NCI-H345 treated with DMSO at 0.1 percent for 48 hours (cell line): ENCODE measurements around the gene ATP11A.
A peak's percentile ranks its signal among the peaks of the same experiment; 100 is the strongest.
"Not testable (repeated sequence)": the region's sequence is repeated elsewhere in the genome, so short reads cannot be mapped to it uniquely, and the experiment has no call there.

Source experiments
- DNase-seq: peaks from one replicate; lab custom pipeline; 2025; ENCODE audit not compliant: unreplicated experiment; lab: John Stamatoyannopoulos, UW

Gene ATP11A

DNA sequence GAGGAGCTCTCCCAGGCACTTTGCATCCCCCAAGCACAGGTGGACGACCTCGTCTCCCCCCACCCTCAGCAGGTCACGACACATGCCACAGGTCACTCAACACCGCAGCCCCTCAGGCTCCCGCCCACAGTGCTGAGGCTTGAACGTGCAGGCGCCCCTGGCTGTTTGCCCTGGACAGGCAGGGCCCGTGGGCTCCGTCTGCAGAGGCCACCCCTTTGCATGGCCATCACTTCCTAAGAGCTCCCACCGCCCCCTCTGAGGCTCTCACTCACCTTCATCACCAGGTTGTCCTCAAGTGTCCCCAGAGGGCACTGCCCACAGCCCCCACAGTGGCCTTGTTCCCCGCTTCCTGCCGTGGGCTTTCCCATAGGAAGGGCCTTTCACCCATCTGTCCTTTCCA is 147.1 kb downstream of the ATP11A start:
- no peak for DNase-seq

DNA sequence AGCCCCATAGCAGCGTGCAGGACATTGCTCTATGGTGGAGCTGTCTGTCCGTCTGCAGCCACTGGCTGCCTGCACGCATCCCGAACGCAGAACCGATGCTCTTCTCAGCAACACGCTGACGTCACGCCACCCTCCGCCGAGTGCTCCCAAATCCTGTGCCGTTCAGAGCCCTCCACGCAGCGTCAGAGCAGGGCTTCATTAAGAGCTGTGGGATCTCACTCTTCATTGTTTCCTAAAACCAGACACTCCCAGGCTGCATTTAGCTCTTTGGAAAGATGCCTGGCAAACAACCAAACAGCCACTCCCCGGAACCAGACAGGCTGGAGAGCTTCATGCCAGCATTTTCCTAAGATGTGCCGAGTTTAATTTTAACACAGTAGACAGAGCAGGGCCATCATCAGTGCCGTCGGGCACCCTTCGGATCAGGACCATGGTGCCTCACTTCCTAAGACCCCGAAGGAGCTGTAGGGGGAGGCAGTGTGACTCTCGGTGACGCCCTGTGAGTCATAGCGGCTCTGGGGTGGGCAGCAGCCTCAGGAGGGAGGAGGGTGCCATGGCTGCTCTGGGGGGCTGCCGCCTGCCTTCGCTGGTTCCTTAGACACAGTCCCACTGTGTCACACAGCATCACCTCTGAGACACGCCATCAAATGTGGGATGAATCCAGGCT is 147.7 kb downstream of the ATP11A start:
- no peak for DNase-seq

DNA sequence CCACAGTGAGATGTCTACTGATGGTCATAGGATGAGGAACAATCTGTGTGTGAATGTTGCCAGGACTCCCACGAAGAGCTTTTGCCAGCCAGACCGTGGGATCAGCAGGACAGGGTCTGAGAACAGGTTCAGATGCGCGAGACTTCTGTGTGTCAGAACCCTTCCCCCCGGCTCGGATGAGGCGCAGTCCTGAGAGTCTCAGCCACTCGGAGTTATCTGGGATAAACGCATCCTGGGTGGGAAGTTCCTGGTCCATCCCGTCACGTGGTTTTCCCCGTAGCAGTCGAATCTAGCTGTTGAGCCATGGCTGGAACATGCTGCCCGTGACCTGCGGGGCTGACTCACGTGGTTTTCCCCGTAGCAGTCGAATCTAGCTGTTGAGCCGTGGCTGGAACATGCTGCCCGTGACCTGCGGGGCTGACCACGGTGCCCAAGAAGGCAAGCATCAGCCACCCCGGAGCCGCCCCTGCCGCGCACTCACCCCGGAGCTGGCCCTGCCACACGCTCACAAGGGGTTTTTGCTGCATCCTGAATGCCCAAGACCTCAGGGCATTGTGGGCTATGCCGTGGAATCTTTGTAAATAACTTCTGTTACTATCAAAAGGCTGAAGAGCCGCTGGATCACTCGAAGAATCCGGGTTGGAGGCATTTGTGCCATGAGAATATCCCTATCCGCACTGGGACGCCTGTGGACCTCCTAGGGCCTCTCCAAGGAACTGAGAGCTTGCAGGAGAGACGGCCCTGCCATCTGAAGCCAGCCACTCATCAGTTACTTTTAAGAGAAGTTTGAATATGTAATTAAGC is 148.4 kb downstream of the ATP11A start:
- no peak for DNase-seq

DNA sequence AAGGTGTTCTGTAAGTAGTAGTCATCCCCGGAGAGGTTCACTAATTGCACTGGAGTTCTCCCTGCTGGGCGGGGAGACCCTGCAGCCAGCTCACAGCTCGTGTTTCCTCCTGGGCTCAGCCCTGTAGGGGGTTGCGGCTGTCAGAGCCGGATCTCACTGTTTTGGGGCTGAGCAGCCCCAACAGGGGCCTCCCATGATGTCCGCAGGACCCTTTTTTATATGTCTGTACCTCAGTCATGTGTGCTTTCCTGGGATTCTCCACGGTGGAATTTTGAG is 148.9 kb downstream of the ATP11A start:
- no peak for DNase-seq

DNA sequence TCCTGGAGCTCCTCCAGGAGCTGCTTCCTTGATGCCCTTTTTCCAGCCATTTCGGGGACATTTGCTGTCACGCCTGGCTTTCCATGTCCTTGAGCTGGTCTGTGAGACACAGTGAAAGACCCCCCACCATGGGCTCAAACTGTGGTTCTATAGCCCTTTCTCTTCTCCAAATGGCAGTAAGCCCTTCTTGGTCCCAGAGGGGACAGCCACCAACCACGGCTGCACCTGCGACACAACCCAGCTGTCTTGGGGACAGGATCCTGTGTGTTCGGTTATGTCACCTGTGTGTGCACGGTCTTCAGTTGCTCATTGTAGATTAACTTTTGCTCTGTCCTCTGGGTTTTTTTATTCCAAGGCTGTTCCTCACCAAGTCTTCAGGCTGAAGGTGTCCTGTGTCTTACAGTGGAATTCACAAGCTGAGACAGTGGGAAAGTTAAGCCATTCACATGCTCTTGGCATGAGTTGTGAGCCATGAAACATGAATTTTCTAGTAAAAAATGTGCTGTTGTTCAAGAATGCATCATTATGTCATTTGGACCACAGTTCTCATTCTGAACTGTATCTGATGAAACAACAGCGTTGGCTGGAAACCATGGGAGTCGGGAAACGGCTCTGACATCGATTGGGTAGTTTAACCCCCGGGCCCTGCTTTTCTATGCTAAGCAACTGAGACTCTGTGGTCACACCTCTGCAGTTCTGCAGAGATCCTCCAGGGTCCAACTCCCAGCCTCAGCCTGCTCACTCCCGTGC is 149.7 kb downstream of the ATP11A start:
- no peak for DNase-seq

DNA sequence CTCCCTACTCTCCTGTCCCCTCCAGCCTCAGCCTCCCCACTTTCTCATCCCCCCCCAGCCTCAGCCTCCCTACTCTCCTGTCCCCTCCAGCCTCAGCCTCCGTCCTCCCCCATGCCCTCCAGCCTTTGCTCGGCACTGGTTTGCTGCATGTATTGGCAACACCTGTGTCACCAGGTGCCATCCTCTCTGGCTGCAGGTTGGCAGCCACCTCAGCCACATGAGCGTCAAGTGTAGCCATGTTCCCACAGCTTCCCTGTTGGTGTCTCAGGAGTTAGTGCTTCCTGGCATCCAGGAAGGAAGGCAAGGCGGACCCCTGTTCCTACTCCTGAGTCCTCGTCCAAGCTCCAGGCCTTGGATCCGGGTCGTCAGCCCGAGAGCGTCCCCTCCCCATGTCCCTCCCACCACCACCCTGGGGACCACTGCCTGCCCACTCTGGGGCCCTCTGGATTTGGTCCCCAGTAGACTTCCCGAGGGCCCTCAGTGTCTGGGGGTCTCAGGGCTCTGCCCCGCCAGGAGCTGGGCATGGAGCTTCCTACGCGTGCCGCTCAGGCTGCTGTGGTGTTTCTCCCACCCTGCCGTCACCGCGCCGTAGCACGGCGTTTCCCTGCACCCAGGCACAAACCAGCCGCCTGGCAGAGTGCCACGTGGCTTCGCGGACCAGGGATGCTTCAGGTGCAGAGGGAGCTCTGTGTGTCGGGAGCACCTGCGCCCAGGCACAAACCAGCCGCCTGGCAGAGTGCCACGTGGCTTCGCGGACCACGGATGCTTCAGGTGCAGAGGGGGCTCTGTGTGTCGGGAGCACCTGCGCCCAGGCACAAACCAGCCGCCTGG is 150.8 kb downstream of the ATP11A start:
- DNase-seq, result no peak

DNA sequence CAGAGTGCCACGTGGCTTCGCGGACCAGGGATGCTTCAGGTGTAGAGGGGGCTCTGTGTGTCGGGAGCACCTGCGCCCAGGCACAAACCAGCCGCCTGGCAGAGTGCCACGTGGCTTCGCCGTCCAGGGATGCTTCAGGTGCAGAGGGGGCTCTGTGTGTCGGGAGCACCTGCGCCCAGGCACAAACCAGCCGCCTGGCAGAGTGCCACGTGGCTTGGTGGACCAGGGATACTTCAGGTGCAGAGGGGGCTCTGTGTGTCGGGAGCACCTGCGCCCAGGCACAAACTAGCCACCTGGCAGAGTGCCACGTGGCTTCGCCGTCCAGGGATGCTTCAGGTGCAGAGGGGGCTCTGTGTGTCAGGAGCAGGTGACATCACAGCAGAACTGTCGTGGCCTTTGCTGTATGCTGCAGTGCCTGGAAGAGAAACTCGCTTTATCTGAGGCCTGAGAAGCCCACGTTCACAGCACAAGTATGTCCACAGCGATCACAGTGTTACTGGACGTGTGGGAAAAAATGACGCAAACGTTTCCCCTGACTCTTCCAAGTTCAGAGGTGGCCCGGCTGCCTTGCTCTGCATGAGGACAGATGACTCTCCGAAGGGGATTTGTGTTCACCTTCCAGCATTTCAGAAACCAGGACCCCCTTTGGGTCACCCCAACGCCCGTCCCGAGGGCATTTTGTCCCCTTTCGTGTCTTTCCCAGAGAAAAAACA is 151.6 kb downstream of the ATP11A start:
- not testable (repeated sequence) for DNase-seq

DNA sequence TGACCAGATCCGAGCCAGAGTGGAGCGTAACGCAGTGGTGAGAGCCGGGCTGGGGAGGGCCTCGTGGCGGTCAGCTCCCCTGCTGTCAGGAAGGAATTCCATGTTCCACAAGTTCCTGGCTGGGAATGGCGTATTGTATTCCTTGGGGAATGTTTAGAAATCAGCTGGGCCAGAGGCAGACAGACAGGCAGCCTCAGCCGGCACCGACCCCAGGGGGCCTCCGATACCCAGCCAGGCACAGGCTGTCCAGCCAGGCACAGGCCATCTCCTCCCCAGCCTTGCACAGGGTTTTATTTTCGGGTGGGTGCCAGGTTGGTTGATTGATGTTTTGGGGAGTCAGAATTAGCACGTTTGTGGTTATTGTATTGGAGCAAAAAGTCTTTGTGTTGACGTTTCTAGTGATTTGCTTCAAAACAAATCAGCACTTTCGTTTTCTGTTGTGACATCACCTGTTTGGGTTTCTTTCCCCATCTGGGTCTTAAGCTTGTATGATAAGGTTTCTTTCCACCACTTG is 152.6 kb downstream of the ATP11A start:
- no peak for DNase-seq

DNA sequence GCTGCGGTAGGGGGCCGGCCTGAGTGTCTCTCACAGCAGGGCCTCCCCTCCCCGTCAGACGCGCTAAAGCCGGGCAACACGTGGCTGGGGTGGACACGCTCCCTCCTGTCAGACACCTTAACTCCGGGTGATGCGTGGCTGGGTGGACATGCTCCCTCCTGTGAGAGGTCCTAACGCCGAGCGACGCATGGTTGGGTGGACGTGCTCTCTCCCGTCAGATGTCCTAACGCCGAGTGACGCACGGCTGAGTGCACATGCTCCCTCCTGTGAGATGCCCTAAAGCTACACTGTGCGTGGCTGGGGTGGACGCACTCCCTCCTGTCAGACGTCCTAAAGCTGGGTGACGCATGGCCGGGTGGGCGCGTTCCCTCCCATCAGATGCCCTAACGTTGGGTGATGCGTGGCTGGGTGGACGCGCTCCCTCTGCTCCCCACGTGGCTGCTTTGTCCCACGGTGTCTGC is 153.1 kb downstream of the ATP11A start:
- no peak for DNase-seq

DNA sequence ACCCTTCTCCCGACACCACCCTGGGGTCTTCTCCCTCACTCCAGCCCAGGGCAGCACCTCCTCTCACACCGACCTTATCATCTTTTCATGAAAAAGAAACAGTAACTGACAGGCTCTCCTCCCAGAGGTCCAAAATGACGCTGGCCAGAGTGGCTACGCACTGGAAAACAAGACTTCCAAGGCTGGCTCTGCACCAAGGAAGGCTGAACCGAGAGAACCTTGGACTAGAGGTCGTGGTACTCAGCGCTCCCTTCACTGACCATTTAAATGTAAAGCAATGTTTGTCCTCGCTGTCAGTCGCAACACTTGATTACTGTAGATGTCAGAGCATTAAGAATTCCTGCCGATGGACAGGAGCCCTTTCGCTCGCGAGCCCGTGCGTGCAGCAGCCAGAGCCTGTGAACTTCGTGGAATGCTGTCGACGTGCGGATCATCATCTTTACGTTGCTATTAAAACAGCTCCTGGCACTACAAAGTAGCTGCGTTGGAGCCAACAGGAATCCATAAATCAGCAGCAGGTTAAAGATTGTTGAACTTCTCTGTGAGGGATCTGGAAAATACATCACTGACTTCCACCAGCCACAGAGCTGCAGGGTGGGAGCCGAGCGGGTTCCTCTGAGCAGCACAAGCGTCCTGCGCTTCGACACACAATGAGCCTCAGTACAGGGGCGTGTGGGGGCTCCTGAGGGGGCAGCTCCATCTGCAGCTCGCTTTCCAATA is 153.7 kb downstream of the ATP11A start:
- DNase-seq, result no peak

DNA sequence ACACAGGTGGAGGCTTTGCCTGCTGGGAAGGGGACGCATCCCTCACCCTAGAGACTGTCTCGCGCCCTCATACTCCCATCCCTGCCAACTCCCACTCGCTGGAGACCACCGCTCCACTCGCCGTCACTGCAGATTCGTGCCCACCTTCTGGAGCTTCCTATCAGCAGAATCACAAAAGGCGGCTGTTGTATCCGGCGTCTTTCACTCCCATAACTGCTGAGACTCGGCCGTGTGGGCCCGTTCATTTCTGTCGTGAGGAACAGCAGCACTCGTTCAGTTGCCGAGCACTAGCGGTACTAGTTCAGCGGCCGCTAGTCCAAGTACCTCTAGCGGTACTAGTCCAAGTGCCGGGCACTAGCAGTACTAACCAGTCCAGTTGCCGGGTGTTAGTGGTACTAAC is 154.6 kb downstream of the ATP11A start:
- DNase-seq, result no peak

DNA sequence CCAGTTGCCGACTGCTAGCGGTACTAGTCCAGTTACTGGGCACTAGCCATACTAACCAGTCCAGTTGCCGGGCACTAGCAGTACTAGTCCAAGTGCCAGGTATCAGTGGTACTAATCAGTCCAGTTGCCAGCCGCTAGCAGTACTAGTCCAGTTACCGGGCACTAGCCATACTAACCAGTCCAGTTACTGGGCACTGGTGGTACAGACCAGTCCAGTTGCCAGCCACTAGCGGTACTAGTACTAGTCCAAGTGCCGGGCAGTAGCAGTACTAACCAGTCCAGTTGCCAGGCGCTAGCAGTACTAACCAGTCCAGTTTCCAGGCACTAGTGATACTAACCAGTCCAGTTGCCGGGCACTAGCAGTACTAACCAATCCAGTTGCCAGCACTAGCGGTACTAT is 155.0 kb downstream of the ATP11A start:
- no peak for DNase-seq

DNA sequence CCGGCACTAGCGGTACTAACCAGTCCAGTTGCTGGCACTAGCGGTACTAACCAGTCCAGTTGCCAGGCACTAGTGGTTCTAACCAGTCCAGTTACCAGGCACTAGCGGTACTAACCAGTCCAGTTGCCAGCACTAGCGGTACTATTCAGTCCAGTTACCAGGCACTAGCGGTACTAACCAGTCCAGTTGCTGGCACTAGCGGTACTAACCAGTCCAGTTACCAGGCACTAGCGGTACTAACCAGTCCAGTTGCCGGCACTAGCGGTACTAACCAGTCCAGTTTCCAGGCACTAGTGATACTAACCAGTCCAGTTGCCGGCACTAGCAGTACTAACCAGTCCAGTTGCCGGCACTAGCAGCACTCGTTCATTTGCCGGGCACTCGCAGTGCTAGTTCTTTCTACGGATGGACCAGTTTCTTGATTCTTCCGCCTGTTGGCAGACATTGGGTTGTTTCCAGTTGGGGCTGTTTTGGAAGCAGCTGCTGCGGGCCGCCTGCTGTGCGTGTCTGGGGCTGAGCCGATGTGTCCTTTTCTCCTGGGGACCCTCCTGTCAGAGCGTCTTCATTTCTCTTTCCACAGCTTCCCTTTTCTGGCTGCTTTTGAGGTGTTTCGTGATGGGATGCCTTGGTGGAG is 155.8 kb downstream of the ATP11A start:
- DNase-seq, result no peak

DNA sequence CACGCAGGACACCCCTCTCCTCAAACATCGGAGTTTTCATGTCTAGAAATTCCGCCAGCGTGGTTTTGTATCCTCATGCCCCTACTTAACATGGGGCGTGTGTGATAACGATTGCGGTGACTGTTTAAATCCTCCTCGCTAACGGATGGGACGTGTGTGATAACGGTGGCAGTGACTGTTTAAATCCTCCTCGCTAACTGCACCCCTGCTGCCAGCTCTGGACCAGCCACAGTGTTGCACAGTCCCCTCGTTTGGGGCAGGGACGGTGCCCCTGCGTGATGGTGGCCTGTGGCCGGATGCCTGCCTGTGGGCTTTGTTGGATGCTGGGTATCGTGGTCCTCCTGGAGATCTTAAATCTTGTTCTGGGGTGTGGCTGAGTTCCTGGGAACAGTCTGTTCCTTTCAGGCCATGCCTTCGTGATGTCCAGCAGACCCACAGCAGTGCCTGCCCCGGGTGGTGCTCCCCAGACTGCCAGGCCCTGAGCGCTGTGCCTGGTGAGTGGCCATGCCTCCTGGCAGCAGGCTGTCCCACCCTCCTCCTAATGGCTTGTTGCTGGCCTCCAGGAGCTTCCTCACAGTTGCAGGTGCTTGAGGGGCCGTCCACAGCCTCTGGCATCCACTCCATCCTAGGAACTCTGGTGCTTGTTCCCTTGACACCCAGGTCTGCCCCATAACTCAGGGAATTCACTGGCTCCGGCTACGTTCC is 156.7 kb downstream of the ATP11A start:
- DNase-seq, result no peak

DNA sequence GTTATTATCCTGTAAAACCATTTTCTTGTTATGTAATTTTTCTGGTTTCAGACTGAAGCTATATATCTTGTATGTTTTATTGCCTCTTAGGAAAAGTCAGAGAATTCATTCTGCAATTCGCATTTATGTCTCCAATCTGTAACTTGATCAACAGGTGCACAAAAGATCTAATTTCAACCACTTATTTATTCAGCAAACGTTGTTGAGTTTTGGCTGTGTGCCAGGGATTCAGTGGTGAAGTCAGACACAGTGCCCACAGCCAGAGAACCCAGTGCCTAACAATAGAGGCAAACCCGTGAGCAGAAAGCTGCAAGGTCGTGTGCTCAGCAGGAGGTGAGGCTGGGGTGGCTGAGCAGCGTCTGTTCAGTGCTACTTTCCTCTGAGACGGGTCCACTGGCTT is 159.7 kb downstream of the ATP11A start:
- DNase-seq, result peak; percentile 99

DNA sequence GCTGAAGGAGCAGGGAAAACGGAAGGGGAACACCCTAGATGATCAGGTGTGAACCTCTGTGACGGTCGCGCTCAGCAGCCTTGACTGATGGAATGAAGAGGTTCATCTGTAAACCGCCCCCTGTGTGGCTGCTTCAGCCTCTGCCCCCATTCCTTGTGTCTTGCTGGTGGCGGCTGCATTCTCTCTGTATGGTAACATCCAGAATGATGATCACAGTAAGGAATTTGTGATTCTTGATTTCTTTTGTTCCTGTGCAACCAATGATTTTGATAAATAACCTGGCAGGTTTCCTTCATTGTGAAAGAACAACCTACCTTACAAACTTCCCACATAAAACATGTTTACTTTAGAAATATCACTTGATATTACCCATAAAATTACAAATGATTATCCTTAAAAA is 160.4 kb downstream of the ATP11A start:
- no peak for DNase-seq

DNA sequence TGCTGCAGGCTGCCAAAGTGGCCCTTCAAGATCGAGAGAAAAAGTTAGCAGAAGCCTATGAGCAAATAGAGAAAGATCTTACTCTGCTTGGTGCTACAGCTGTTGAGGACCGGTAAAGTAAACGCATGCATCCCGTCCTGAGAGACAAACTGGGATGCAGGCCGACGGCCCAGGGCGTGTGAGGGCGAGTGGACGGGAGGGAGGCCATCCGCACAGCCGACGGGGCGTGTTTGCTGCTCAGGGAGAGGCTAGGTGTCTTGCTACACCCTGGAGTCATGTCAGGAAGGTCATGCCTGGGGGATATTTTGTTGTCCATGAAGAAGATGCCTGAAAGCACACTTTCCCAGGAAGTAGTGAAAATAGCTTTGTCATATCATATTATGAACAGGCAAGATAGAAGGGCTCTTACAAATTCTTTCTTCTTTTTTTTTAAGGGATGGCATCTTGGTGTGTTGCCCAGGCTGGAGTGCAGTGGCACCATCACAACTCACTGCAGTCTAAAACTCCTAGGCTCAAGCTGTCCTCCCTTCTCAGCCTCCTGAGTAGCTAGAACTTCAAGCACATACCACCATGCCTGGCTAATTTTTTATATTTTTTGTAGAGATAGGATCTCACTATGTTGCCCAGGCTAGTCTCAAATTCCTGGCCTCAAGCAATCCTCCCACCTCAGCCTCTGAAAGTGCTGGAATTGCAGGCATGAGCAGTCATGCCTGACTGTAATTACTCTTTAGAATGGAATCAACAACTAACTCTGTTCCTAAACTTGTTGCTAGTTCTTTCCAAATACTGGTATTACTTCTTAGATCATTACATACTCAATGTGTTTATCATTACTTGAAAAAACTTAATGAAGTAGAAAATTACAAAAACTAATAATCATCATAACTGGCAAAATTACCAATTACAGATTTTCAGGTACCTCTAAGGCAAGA is 161.5 kb downstream of the ATP11A start:
- DNase-seq, result no peak

DNA sequence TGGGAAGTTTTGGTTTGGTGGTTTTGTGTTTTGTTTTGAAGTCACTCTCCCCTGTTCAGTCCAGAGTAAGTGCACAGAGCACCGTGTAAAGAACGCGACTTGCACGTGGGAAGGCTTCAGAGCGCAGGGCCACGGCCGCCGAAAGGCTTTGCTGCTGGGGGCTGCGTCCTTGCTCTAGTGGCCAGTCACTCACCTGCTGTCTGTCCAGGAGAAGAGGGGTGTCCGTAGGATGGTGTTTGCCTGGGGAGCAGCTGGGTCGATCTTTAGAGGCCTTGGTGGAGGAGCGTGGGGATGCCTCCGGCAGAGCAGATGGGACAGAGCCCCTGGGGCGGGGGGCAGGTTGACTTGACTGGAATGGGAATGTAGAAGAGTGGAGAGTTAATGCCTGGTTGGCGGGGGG is 162.6 kb downstream of the ATP11A start:
- DNase-seq, result no peak
